H1 (cell line): ENCODE measurements around the gene USP3. TPM values are rescaled to one million over a fixed set of nuclear protein-coding genes. Genes with fewer than 3 reads are reported as not detected.

Source experiments
- CTCF ChIA-PET: fragments of 300-600 bp; sonication (Branson Sonifier 250); formaldehyde crosslinking; loops from one replicate; lab custom pipeline; 2021; ENCODE audit not compliant: partially characterized antibody; lab: Charles Lee
- POLR2A ChIA-PET: fragments of 300-600 bp; sonication (Branson Sonifier 250); formaldehyde crosslinking; loops from one replicate; lab custom pipeline; 2021; ENCODE audit warnings: inconsistent platforms; ENCODE audit not compliant: partially characterized antibody; lab: Charles Lee
- DNase-seq, 2 experiments: peaks; one replicate each; pipeline versions ENCODE4 v3.0.0 to v3.0.0-alpha.2; 2010 to 2022; ENCODE audit warnings: low spot score in 2 of 2, low read depth in 1 of 2, mixed read lengths in 1 of 2
- FAIRE-seq: peaks from 2 replicates; lab custom pipeline; 2011; peaks lifted over from hg19 to GRCh38; lab: Jason Lieb, UNC
- H2AFZ ChIP-seq: 2 replicates; pipeline ENCODE4 v1.8.1; 2012; ENCODE audit warnings: low read length, inconsistent platforms
- H2AK5ac ChIP-seq: 2 replicates; pipeline ENCODE4 v1.6.1; 2013; ENCODE audit warnings: low read depth, low read length
- H2BK120ac ChIP-seq: replicated peaks from 2 replicates; pipeline ENCODE3; 2013; ENCODE audit warnings: low read depth, low read length, inconsistent platforms
- H2BK12ac ChIP-seq: 2 replicates; pipeline ENCODE4 v1.6.1; 2013; ENCODE audit warnings: low read depth, low read length
- H2BK15ac ChIP-seq: 2 replicates; pipeline ENCODE4 v1.6.1; 2013; ENCODE audit warnings: low read length
- H2BK20ac ChIP-seq: 2 replicates; pipeline ENCODE4 v1.6.1; 2013; ENCODE audit warnings: low read length
- H2BK5ac ChIP-seq: 2 replicates; pipeline ENCODE4 v1.6.1; 2013; ENCODE audit warnings: low read depth, low read length
- H3K14ac ChIP-seq: 2 replicates; pipeline ENCODE4 v1.6.1; 2013; ENCODE audit warnings: inconsistent platforms; ENCODE audit not compliant: insufficient read length
- H3K18ac ChIP-seq: 2 replicates; pipeline ENCODE4 v1.6.1; 2013; ENCODE audit warnings: low read length; ENCODE audit errors: extremely low read depth
- H3K23ac ChIP-seq: 2 replicates; pipeline ENCODE4 v1.6.1; 2013; ENCODE audit warnings: inconsistent platforms; ENCODE audit not compliant: insufficient read length
- H3K23me2 ChIP-seq: 2 replicates; pipeline ENCODE4 v1.6.1; 2013; ENCODE audit warnings: low read depth, low read length
- H3K27ac ChIP-seq: 2 replicates; pipeline ENCODE4 v1.6.1; 2011; ENCODE audit warnings: low read depth, low read length, inconsistent platforms
- H3K27me3 ChIP-seq, 4 experiments: replicated peaks in 1 of 4; 1 replicate in 1 of 4; 2 replicates in 3 of 4; pipeline versions ENCODE4 v1.6.1 to v1.8.1; 2011 to 2013; ENCODE audit warnings: low read length in 3 of 4, mild to moderate bottlenecking in 3 of 4, inconsistent platforms in 2 of 4, mixed read lengths in 2 of 4, moderate library complexity in 1 of 4; ENCODE audit not compliant: control insufficient read depth in 3 of 4, insufficient read depth in 3 of 4; ENCODE audit errors: extremely low read depth in 1 of 4
- H3K36me3 ChIP-seq, 4 experiments: 2 replicates each; pipeline versions ENCODE4 v1.6.1 to v1.8.1; 2011 to 2013; ENCODE audit warnings: mild to moderate bottlenecking in 4 of 4, low read length in 3 of 4, moderate library complexity in 2 of 4, control low read depth in 1 of 4, inconsistent platforms in 1 of 4; ENCODE audit not compliant: insufficient read depth in 4 of 4, control insufficient read depth in 2 of 4
- H3K4ac ChIP-seq: replicated peaks from 2 replicates; pipeline ENCODE3; 2013; ENCODE audit warnings: low read length, low read depth, mixed read lengths, inconsistent platforms; ENCODE audit not compliant: insufficient read length
- H3K4me1 ChIP-seq, 4 experiments: replicated peaks in 1 of 4; 1 replicate in 1 of 4; 2 replicates in 3 of 4; pipeline versions ENCODE4 v1.6.1 to v1.8.1; 2011 to 2013; ENCODE audit warnings: low read length in 3 of 4, inconsistent platforms in 2 of 4, mixed read lengths in 1 of 4; ENCODE audit not compliant: insufficient read depth in 4 of 4, control insufficient read depth in 3 of 4
- H3K4me2 ChIP-seq, 2 experiments: 2 replicates each; pipeline versions ENCODE4 v1.6.1 to v1.8.1; 2011 to 2013; ENCODE audit warnings: low read depth in 2 of 2, low read length in 2 of 2, control low read depth in 1 of 2, inconsistent platforms in 1 of 2, mild to moderate bottlenecking in 1 of 2; ENCODE audit not compliant: insufficient read depth in 1 of 2
- H3K4me3 ChIP-seq, 4 experiments: fragments of 200-600, 300-600 bp in 1 of 4; sonication (generic), shearing (Covaris generic), sonication (Bioruptor Twin) in 1 of 4; 2 replicates each; pipeline versions ENCODE4 v1.5.1 to v1.8.1; 2011 to 2016; ENCODE audit warnings: low read length in 4 of 4, low read depth in 3 of 4, control low read depth in 2 of 4, inconsistent platforms in 2 of 4, mild to moderate bottlenecking in 2 of 4, mixed read lengths in 1 of 4, moderate library complexity in 1 of 4; ENCODE audit not compliant: insufficient read depth in 2 of 4; ENCODE audit errors: extremely low read depth in 1 of 4
- H3K56ac ChIP-seq: replicated peaks from 2 replicates; pipeline ENCODE3; 2013; ENCODE audit warnings: low read depth, mild to moderate bottlenecking, mixed read lengths, low read length, inconsistent platforms; ENCODE audit not compliant: insufficient read length
- H3K79me1 ChIP-seq: 2 replicates; pipeline ENCODE4 v1.6.1; 2013; ENCODE audit warnings: low read depth, low read length, control low read depth
- H3K79me2 ChIP-seq, 2 experiments: 2 replicates each; pipeline versions ENCODE4 v1.6.1 to v1.8.1; 2012 to 2013; ENCODE audit warnings: low read length in 2 of 2, mild to moderate bottlenecking in 2 of 2, inconsistent platforms in 1 of 2; ENCODE audit not compliant: insufficient read depth in 2 of 2, control insufficient read depth in 1 of 2
- H3K9ac ChIP-seq, 4 experiments: replicated peaks in 1 of 4; 1 replicate in 1 of 4; 2 replicates in 3 of 4; pipeline versions ENCODE4 v1.6.1 to v1.8.1; 2011 to 2013; ENCODE audit warnings: low read depth in 3 of 4, low read length in 3 of 4, control low read depth in 2 of 4, mild to moderate bottlenecking in 2 of 4, moderate library complexity in 2 of 4, inconsistent platforms in 1 of 4; ENCODE audit errors: extremely low read depth in 1 of 4
- H3K9me3 ChIP-seq, 2 experiments: 2 replicates each; pipeline versions ENCODE4 v1.6.1 to v1.8.1; 2012 to 2013; ENCODE audit warnings: mild to moderate bottlenecking in 2 of 2, moderate library complexity in 2 of 2, control low read depth in 1 of 2, inconsistent platforms in 1 of 2, low read depth in 1 of 2, low read length in 1 of 2, mixed read lengths in 1 of 2; ENCODE audit not compliant: insufficient read depth in 2 of 2
- H4K20me1 ChIP-seq, 2 experiments: replicated peaks in 1 of 2; 2 replicates each; pipeline versions ENCODE3 to v1.8.1; 2011 to 2013; ENCODE audit warnings: inconsistent platforms in 2 of 2, low read length in 2 of 2, mild to moderate bottlenecking in 1 of 2; ENCODE audit not compliant: insufficient read depth in 2 of 2, control insufficient read depth in 1 of 2
- H4K5ac ChIP-seq: 2 replicates; pipeline ENCODE4 v1.6.1; 2013; ENCODE audit warnings: low read length, low read depth, mixed read lengths, inconsistent platforms; ENCODE audit not compliant: insufficient read length
- H4K8ac ChIP-seq: 2 replicates; pipeline ENCODE4 v1.8.0; 2013; ENCODE audit warnings: mild to moderate bottlenecking, moderate library complexity, low read length, inconsistent platforms; ENCODE audit not compliant: insufficient read depth; ENCODE audit errors: extremely low read depth
- H4K91ac ChIP-seq: replicated peaks from 2 replicates; pipeline ENCODE3; 2013; ENCODE audit warnings: low read length, mixed read lengths, inconsistent platforms; ENCODE audit not compliant: insufficient read length
- BRCA1 ChIP-seq: IDR thresholded peaks from 2 replicates; pipeline ENCODE4 v1.6.1; 2012; ENCODE audit warnings: low read depth, low read length, improper control_type of control experiment
- CTBP2 ChIP-seq: IDR thresholded peaks from 2 replicates; pipeline ENCODE4 v1.7.0; 2011; ENCODE audit warnings: borderline replicate concordance, mild to moderate bottlenecking, moderate library complexity, mixed read lengths, low read length; ENCODE audit not compliant: insufficient read depth, insufficient read length
- KDM1A ChIP-seq: fragments of 200-600, 300-600 bp; sonication (generic); IDR thresholded peaks from 2 replicates; pipeline ENCODE4 v1.7.1; 2016; ENCODE audit warnings: mild to moderate bottlenecking, low read length, borderline replicate concordance
- MAFK ChIP-seq: IDR thresholded peaks from 2 replicates; pipeline ENCODE4 v1.6.1; 2012; ENCODE audit warnings: low read depth, mild to moderate bottlenecking, improper control_type of control experiment, low read length
- SIX5 ChIP-seq: IDR thresholded peaks from 2 replicates; pipeline ENCODE4 v1.6.1; 2011; ENCODE audit warnings: mild to moderate bottlenecking, low read depth, low read length
- SP2 ChIP-seq: IDR thresholded peaks from 2 replicates; pipeline ENCODE4 v1.6.1; 2012; ENCODE audit warnings: mild to moderate bottlenecking, low read length, inconsistent platforms
- SP4 ChIP-seq: IDR thresholded peaks from 2 replicates; pipeline ENCODE4 v1.6.1; 2012; ENCODE audit warnings: low read length, inconsistent platforms
- SUZ12 ChIP-seq: fragments of 200-600 bp; sonication (generic); IDR thresholded peaks from 2 replicates; pipeline ENCODE4 v1.6.1; 2012; ENCODE audit warnings: mild to moderate bottlenecking, inconsistent platforms, low read length, moderate library complexity, mixed read lengths
- WGBS, 2 experiments: shearing (Covaris generic) in 1 of 2; methylation state at CpG; one replicate each; pipeline versions ENCODE4 v1.1.6 to v1.1.7; 2013 to 2015; ENCODE audit warnings: low lambda C conversion rate in 2 of 2, mixed read lengths in 2 of 2, inconsistent platforms in 1 of 2, low coverage in 1 of 2, missing lambda C conversion rate in 1 of 2; ENCODE audit not compliant: insufficient replicate concordance in 2 of 2, insufficient coverage in 1 of 2, insufficient read length in 1 of 2; ENCODE audit errors: extremely low coverage in 1 of 2, missing lambda C conversion rate in 1 of 2; 5-methylcytosine and 5-hydroxymethylcytosine counted together
- polyA plus RNA-seq, 7 experiments: library from polyadenylated mRNA; depleted of rRNA in 3 of 7; stranded (reverse) in 5 of 7; unstranded in 2 of 7; fragments of >200 nt in 5 of 7; fragments of 200-250 nt in 2 of 7; gene quantifications; 1 replicate in 5 of 7; 2 replicates in 1 of 7; 4 replicates in 1 of 7; pipeline versions ENCODE4 v1.2.1 to v1.2.3, GENCODE V29; 2011 to 2013; ENCODE audit warnings: missing spikeins in 2 of 7, mixed read lengths in 2 of 7
- total RNA-seq: library from RNA; stranded (reverse); fragmentation: NEBNext Ultra II Directional; extraction: Animal tissue kit (Norgen Biotek cat#: 25700); gene quantifications from 2 replicates; pipeline ENCODE4 v1.2.1, GENCODE V29; 2021

The USP3 gene
- total and polyA plus RNA-seq, 2 of the 8 experiments (the other 6 are each of a cell fraction or from before 2014, with no cell fraction given): 15.5 to 16.2 TPM

DNA sequence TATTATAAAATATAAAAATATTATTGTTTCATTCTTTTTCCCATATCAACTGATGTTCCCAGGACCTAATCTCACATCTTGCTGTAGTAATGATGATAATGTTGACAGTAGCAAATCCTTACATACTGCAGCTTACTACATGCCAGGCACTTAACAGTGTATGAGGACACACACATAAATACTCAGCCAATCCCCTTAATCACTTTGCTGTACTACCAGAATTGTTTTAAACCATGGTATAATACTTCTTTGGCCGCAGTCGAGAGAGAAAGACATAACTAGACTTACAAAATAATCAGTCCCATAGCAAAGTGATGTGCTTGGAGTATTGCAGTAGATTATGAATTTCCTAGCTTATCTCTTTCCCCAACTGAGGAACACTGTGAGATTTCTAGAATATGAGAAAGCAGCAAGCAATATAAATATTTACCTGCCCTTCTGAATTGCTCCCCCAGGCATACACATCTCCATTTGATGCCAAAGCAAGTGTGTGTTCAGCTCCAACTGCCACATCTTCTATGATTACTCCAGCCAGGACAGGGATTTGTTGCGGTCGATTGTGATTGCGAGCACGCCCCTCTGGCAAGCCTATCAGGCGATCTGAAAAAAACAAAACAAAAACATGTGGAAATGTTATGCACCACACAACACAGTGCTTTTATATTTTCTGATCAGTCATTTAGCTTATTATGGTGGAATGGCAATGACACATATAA lies 125.8 kb downstream of the USP3 start:
- Histone ChIP-seq H3K9ac (no peak overlapping the region), H3K79me1 (no peaks in the 10 kb centered on the region), H3K79me2 (no peaks in the 10 kb centered on the region), H3K4me1 (no peaks in the 10 kb centered on the region), H2BK5ac (no peak overlapping the region), H4K91ac (no peak overlapping the region), H3K4ac (no peak overlapping the region), H3K4me3 (no peak overlapping the region), H3K14ac (no peak overlapping the region), H2BK12ac (no peak overlapping the region), H3K4me2 (no peak overlapping the region), H4K20me1 (no peaks in the 10 kb centered on the region), H3K56ac (no peak overlapping the region), H4K8ac (no peak overlapping the region), H3K9me3 (no peaks in the 10 kb centered on the region), H3K27me3 (no peaks in the 10 kb centered on the region), H2BK20ac (no peak overlapping the region), H3K18ac (no peak overlapping the region), H3K27ac (no peak overlapping the region), H2AK5ac (no peak overlapping the region), H3K23ac (no peak overlapping the region), H2BK120ac (no peak overlapping the region), H2BK15ac (no peak overlapping the region), H3K36me3 (peaks cover 5 to 61% (median 20%) of the 10 kb centered on the region in 4 experiments), H3K23me2 (no peaks in the 10 kb centered on the region), H4K5ac (no peak overlapping the region), H2AFZ (no peak overlapping the region)
- CTCF ChIA-PET: interaction anchor here (0.9 to 2.9 kb wide), 6 partner anchors 12 to 353 kb away, joined by 3 to 14 read pairs (median 4); no protein-coding TSS in a partner anchor
- POLR2A ChIA-PET: interaction anchor here (0.5 kb wide), 1 partner anchor 20 kb away, joined by 3 read pairs; no protein-coding TSS in a partner anchor
- DNase-seq (no peak), FAIRE-seq (no peak)
- 96% methylated on average over 7 of the region's 7 CpGs; no CpG with 5 or more reads in 1 of the 2 experiments for WGBS, 2 experiments
- no peak for TF ChIP-seq MAFK
- no peak for TF ChIP-seq SIX5
- no peak for TF ChIP-seq BRCA1
- TF ChIP-seq SP4: no peak
- no peak for TF ChIP-seq SUZ12
- no peak for TF ChIP-seq SP2
- no peak for TF ChIP-seq KDM1A
- no peak for TF ChIP-seq CTBP2
